ENCODE data around the gene SLC22A31.

Gene SLC22A31

DNA sequence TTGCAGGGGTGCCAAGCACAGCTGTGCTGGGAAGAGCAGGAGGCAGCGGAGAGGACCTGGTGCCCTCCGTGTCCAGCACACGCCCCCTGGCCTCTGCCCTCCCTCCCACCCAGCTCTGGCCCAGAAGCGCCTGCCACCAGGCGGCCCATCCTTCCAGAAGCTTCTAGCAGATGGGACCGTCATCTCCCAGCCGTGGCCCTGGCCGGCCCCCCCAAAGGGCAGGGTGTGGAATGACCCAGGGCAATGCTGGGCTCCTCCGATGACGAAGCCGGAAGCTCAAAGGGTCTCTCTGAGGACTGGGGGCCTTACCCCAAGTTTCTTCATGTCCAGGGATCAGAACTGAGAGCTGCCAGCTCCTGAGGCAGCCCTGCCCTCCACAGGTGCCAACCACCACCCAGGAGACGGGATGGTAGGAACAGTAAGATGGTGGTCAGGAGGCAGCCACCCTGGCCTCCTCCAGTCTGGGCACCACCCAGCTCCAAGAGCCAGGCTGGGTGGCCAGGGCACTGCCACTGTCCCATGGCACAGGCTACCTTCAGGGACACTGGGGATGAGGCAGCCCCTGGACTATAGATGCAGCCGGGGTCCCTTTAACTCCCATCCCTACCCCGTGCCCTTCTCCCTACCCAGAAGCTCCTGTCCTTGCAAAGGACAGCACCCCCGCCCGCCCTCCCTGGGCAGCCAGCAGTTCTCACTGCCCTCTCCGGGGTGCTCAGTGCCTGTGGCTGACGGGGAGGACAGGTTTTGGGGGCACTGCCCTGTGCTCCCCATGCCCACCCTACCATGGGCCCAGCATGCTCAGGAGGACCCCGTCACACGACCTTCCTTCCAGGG, 35.3 kb downstream of the SLC22A31 start:
- TF ChIP-seq, protein P1, sequence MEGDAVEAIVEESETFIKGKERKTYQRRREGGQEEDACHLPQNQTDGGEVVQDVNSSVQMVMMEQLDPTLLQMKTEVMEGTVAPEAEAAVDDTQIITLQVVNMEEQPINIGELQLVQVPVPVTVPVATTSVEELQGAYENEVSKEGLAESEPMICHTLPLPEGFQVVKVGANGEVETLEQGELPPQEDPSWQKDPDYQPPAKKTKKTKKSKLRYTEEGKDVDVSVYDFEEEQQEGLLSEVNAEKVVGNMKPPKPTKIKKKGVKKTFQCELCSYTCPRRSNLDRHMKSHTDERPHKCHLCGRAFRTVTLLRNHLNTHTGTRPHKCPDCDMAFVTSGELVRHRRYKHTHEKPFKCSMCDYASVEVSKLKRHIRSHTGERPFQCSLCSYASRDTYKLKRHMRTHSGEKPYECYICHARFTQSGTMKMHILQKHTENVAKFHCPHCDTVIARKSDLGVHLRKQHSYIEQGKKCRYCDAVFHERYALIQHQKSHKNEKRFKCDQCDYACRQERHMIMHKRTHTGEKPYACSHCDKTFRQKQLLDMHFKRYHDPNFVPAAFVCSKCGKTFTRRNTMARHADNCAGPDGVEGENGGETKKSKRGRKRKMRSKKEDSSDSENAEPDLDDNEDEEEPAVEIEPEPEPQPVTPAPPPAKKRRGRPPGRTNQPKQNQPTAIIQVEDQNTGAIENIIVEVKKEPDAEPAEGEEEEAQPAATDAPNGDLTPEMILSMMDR (conservative IDR thresholded peaks at IDR 0.05; ENCODE audit: low read length) = no peak
- no peak overlapping the region for H3K4me3 ChIP-seq (ENCODE audit: low read length)
- no peak for DNase-seq (ENCODE audit: low read depth)

DNA sequence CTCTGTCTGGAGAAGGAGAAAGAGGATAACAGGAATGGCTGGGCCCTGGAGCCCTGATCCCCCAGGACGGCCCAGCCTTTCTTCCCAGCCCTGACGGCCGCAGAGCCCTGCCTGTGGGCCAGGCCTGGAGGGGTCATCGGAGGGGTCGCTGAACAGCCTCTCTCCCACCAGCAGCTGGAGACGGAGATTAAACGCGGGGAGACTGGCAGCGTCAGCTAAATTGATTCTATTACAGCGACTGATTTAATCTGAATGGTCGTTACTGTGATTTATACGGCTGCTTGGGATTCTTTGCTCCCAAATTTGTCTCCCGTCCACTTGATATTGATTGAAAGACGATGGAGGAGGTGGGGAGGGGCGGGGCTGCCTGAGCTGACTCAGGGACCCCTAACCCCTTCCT, 35.9 kb downstream of the SLC22A31 start:
- TF ChIP-seq, protein P1 (conservative IDR thresholded peaks at IDR 0.05; ENCODE audit: low read length) = no peak
- DNase-seq (ENCODE audit: low read depth) = no peak
- H3K4me3 ChIP-seq (ENCODE audit: low read length) = no peak overlapping the region

DNA sequence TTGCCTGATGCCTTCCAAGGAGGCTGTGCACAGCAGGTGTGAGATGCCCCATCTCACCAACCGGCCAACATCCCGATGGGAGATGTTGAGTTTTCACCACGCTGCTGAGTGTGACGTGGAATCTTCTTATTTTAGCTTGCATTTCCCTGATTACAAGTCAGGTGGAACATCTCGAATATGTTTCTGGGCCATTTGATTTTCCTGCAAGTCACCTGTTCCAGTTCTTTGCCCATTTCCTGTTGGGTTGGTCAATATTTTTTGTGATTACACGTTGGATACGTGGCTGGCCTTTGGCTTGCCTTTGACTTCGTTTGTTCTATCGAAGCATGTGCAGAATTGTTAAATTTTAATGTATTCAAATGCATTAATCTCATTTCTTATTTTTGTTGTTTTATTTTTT, 37.0 kb downstream of the SLC22A31 start:
- TF ChIP-seq, protein P1 (conservative IDR thresholded peaks at IDR 0.05; ENCODE audit: low read length) = no peak
- DNase-seq (ENCODE audit: low read depth) = no peak
- H3K4me3 ChIP-seq (ENCODE audit: low read length) = no peak overlapping the region

GRCh38 chr16:89161763-89162713, 38.3 kb downstream of the SLC22A31 start:
- TF ChIP-seq, protein P1 (conservative IDR thresholded peaks at IDR 0.05; ENCODE audit: low read length) = no peak
- H3K4me3 ChIP-seq (ENCODE audit: low read length) = no peak overlapping the region
- no peak for DNase-seq (ENCODE audit: low read depth)

DNA sequence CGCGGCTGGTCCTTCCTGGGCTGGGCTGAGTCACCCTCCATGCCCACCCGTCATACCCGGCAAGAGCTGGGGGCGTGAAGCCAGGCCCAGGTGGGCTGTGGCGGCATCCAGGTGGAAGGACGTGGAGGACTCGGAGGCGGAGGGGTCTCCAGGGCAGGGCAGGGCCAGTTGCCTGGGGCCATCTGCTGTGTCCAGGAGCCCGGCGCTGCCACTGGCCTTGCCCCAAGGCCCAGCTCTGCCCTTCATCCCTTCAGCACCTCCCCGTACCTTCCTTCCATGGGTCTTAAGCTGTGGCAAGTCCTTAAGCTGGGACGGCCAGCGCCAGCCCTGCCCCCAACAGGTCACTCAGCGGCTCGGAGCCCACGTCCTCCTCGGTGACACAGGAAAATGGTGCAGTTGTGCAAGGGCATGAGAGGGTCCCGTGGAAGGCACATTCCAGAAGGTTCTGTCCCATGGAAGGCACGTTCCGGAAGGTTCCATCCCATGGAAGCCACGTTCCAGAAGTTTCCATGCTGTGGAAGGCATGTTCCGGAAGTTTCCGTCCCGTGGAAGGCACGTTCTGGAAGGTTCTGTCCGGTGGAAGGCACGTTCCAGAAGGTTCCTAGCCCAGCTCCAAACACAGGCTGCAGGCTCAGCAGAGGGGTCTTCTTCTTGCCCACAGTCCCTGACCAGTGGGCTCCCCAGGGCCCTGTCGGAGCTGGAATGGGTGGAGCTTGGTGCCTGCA, 39.2 kb downstream of the SLC22A31 start:
- DNase-seq (ENCODE audit: low read depth) = no peak
- TF ChIP-seq, protein P1 (conservative IDR thresholded peaks at IDR 0.05; ENCODE audit: low read length) = no peak
- no peak overlapping the region for H3K4me3 ChIP-seq (ENCODE audit: low read length)

GRCh38 chr16:89159850-89160354, 40.4 kb downstream of the SLC22A31 start:
- no peak for DNase-seq (ENCODE audit: low read depth)
- TF ChIP-seq, protein P1 (conservative IDR thresholded peaks at IDR 0.05; ENCODE audit: low read length) = no peak
- no peak overlapping the region for H3K4me3 ChIP-seq (ENCODE audit: low read length)

All from AG10803 (cell line).